Stimulated activated CD4-positive, alpha-beta T cell treated with anti-CD3 and anti-CD28 coated beads, TNF-alpha, amount 100 ng/mL, for 1 hour (primary cell): Measurements from ENCODE around the gene RCAN2.

Source experiments
- DNase-seq, 3 donors: peaks; one replicate each; pipeline ENCODE4 v3.0.0-alpha.2; 2020; ENCODE audit warnings: low read depth in 3 of 3, low spot score in 1 of 3

The RCAN2 gene

DNA sequence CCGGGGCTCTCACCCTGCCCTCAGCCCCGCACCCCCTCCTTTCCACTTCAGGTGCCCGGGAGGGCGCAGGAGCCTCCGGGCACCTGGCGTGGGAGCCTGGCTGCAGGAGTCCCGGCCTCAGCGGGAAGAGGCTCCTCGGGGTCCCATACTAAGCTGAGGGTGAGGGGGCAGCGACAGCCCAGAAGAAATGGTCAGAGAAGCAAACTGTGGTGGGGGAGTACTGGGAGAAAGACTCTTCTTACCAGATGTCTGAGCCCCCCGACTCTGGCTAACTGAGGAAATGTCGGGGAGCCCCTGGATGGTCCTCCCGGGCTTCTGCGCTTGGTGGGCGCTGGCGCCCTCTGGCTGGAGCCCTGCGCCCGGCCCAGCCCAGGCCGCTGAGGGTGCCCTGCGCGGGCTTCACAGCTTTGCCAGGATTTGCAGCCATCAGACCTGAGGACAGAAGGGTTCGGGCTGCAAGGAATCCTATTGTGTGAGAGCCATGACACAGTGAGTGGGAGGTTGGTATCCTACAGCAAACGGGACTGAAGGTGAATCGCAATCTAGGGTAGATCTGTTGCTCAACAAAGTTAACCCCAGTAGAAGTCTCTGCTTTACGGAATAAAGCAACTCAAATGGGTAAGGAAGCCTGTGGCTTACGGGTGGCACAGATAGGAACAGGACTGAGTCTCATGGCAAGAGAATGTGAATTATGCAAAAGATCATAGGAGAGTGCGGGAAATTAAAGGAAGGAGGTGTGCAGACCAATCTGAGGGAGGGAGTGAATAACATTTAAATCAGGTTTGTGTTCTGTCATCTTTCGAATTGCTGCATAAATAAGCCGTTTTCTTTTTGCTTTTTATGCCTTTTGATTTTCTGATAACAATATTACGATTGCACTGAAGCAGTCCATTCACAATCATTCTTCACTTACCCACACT lies 639 bp upstream of the RCAN2 start:
- peak in 1 of 3 donors; percentile 0 for DNase-seq

DNA sequence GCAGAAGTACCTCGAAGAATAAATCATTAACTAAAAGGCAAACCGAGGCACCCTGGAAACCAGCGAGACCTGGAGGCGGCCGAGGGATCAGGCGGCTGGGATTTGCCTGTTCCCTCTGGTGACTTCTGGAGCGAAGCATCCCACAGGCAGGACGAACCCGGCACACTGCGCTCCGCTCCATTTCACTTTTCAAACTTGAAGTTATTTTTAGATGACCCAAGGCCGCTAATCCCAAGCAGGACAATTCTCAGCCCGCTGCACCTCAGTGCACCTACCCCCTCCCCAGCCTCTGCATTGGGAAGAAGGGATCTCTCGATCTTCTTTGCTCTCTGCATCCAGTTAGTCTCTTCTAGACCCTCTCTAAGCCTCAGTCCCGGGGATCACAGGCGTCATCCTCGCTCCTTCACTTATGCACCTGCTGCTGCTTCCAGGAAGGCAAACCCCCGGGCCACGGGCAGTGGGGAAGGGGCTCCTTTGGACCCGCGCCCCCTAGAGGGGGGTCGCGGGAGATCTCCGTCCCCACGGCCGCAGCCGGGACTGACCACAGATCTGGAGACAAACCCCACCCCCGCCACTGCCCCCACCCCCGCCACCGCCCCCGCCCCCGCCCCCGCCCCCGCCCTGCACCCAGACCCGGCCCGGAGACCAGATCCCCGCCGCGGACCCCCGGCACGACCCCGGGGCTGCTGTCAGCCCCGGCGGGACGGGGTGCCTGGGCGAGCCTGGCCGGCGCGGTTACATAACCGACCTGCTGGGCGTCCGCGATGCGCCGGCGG lies 636 bp downstream of the RCAN2 start:
- no peak for DNase-seq

DNA sequence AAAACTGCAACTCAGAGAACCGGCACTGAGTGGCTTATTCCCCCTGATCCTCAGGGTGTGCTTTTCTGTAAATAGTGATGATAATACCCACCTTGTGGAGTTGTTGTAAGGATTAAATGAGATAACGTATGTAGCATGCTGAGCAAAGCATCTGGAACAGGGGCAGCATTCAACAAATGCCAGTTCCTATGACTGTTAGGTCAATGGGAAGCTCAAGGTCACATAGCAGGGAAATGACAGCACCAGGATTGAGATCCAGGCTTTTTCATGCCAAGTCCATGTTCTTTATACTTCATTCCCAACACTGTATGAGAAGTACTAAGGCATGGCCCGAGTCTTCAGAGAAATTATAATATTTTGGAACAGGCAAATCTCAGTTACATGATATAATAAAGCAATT lies 5.1 kb downstream of the RCAN2 start:
- no peak for DNase-seq

DNA sequence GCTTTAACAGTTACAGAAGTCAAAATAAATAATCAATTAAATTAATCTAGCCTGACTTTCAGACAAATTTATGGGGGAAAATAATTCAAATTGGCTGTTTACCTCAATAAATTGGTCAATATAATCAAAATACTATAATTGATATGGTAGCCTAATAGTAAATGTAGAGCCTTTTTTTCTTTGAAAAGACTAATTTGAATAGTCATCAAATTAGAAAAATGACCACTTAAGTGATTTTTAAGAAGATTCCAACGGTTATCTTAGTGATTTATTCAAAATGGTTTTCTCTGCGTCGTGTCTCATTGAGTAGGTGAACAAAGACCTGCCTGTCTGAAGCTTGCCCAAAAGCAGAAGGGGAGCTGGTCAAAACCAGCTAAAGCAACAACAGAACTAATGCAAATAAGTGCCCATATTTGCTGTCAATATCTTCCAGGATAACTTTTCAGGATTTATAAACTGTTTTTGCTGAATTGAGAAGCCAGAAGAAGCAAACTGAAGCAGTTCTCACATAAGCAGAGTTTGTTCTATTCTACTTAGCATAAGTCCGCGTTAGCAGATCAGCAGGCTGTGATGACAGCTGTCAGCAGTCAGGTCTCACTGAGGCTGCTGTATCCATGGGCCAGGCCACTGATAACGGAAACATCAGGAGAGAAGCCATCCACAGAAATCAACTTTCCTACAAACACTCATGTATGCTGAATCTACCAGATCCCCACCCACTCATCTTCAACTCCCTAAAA lies 7.0 kb downstream of the RCAN2 start:
- DNase-seq: no peak

DNA sequence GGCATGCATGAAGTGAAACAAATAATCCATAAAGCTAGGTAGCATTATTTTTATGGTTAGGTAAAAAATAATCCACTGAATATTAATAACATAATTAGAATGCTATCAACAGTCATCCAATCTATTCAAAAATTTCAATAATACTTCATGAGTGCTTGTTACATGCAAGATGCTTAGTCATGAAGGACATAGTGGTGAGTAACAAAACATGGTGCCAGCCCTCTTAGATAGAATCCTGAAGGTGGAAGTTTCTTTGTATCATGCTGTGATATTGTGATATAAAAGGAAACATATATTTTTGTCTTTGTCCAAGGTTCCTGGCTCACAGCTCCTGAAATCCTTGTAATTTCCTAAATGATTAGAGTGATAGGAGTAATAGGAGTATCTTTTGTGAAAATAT lies 14.9 kb downstream of the RCAN2 start:
- DNase-seq: no peak

DNA sequence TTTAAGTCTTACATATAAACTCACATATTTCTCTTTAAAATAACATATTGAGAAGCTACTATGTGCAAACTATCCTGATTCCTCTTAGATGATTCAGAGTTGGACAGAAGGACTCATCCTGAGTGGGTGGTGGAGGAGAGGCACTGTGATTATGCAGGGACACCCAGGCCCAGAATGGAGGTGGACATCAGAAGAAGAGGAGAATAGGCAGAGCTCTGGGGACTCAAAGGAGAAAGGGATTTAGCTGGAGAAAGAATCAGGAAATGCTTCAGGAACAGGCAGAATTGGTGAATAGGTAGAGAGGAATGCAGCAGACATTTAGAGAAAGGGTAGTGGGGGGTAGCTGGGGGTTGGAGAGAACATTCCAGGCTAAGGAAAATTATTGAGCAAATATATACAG lies 17.4 kb downstream of the RCAN2 start:
- DNase-seq: no peak

DNA sequence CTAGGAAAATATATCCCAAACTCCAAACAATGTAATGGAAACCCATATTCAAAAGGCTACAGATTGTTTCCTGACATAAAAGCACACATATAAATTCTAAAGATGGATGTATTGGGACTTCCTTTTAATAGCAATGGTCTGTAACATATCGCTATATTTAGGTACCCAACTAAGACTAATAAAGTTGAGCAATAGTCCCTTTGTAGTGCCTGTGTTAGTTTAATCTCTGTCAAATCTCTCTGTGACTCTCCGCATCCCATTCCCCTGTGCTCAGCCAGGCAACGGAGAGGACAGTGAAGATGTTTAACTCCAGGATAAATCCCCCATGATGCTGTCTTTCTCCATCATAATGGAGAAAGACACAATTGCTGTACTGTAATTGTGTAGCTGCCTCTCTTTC lies 19.0 kb downstream of the RCAN2 start:
- DNase-seq: no peak

DNA sequence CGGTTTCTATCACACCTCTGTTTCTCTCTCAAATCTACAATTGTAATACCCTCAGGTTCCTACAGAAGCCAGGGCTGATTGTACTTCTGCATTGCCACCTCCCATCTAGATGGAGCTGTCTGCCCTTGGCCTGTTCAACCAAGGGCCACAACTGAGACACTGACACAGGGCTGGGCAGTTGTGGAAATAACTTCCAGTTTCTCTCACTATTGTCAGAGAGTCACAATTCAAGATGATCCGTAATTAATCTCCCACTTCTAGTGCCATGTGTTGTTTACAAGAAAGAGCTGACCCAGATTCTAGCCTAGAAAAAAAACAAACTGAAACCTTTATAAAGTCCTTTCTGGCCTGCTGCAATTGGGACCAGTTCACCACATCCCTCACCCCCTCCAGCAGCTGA lies 22.2 kb downstream of the RCAN2 start:
- no peak for DNase-seq

DNA sequence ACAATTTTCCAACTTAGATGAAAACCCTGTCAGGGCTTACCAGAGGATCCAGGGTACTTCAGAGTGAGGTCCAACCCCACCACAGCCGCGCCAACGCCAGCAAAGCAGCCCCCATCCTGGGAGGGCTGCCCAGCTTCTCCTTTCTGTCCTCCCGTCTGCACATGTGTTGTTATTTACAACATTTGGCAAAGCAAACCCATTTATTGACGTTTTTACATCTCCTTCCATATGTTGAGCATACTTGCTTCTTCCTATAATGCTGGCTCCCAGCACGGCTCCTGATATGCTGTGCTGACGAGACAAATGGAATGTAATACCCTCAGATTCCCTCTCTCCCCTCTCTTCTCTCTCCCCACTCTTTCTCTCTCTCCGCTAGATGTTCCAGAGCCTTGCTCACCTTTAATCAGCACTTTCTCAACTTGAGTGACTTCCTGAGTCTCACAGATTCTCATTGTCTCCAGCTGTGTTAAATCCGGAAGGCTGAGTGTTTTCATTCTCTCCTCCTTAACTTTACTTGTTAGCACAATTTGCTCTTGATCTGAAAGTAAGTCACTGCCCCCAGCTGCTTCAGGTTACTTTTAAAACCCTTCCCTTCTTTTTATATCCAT lies 22.7 kb downstream of the RCAN2 start:
- DNase-seq: no peak

DNA sequence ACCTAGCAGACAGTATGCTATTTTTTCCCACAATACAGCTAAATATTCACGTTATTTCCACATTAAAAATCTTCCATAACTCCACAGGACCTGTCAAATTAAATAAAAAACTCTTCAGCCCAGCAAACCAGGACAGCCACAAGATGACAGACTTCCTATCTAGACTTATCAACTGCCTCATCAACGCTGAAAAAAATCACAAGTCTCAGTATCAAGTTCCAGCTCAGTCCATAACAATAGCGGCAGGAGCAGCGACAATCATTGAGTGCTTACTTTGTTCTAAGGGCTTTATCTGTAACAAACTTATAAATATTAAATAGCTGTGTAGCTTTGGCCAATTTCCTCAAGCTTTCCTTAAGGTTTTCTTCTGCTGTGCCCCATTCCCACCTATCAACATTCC lies 24.7 kb downstream of the RCAN2 start:
- no peak for DNase-seq

DNA sequence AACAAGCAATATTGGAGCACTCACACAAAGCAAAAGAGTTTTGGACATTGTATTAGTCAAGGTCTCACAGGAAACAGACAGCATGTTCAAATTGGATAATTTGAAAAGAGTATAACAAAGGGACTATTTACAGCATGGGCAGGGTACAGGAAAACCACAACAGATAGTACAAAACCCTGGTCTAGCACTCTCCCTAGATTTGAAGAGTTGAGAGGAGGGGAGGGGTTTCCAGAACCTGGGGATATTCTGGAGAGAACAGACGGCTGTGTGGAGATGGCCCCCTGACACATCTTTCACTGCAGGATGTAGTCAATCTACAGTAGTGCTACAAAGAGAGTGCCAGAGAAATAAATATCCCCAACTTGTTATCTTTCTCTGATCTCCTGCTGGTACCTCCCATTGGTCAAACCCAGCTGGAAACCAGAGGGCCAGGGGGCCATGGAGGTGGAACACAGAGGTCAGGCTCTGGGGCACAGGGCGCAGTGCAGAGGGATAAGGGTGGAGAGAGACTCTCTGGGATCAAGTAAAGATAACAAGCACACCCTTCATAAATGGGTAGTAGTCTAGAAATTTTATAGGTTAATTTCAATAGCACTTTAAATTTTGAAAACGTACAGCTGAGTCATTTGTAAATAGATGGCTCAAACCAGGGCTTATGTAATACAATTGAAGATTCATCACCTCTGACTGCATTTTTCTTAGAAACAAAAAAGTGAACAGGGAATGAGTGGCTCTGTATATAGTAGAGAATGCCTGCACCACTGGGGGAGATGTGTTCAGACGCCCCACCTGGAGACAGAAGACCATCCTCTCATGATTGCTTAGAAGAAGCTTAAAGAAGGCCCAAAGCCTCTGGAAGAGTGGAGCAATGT lies 25.7 kb downstream of the RCAN2 start:
- no peak for DNase-seq

DNA sequence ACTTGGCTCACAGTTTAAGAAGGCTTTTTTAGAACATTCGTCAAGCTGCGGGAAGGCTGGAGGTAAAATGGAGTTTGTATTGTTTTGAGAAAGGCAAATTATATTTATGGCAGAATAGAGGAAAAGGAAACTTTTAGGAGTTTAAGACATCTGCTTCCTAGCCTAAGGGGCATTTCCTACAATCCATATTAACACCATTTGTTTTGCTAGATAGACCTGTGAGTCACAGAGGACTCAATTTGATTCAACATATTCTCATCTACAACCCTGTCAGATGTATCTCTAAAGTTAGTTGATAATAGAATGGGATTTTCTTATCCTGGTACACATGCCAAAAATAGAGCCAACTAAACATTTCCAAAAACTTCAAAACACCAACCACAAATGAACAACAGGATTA lies 35.0 kb downstream of the RCAN2 start:
- no peak for DNase-seq

DNA sequence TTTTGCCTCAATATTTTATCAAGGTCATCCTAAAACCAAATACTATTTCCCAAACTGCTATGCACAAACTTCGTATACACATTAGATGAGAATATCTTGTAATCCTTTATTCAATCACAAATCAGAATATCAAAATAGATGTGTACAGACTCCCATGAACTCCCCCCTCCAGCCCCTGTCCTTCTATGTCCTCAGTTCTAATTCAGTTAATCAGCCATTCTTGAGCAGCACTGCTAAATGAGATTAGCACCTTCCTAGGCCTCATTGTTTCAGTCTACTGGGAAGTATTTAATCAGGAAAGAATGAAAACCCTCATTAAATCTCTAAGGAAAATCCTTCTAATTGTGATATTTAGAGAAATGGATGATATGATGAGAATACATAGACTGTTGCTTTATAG lies 36.6 kb downstream of the RCAN2 start:
- DNase-seq: no peak

DNA sequence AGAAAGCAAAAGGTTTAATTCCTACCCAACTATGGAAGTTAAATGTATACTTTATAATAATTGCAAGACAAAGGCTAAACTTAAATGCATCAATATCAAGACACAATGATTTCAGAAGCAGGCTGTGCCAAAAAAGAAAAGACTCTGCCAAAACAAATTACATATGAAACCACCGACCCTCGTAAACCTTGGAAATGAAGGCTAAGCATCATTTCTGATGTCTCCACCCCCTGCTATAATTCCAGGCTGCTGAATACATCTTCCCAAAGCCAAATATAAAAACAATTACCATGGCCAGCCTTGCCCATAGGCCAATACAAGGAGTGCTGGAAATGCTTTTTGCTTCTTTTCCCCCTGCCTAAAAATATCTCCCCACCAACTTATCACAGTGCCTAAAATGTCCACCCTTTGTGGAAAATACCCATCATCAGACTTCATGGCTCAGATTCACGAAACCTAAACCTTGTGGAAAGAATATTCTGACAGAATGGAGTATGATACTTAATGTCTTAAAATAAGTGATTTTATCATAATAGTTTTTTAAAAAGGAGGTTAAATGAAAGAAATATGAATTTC lies 37.4 kb downstream of the RCAN2 start:
- DNase-seq: no peak

DNA sequence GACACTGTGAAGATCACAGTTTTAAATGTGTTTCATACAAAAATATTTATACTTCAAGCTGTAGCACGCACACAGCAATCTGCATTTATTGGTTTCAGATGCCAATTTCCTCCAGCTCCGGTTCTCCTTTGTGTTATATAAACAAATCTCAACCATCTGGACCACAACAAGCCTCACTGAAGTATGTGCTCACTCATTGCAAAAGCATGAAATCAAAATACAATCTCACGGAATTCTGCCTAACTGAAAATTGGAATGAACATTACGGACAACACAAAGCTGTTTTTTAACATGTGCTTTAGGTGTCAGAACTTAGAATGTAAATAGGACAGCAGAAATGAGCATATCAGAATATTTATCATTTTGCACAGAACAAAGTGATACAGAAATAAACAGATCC lies 38.0 kb downstream of the RCAN2 start:
- DNase-seq: no peak

DNA sequence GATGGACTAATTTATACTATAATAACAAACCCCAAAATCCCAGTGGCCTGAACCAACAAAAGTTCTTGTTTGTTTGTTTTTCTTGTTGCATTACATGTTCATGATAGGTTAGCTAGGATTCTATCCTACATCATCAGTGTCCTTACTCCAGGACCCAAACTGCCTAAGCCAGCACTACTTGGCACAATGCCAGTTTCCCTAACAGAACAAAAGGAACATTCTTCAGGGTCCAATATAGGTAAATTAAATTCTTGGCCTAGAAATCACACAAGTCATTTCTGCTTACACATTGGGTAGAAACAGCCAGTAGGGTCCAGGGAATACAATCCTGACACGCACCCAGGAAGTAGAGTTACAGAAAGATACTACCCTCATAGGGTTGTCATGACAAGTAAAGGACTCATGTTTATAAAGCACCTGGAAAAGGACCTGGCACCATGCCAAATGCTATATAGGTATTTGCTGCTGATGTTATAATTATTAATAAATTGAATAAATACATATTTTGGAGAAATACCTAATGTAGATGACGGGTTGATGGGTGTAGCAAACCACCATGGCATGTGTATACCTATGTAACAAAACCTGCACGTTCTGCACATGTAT lies 38.8 kb downstream of the RCAN2 start:
- no peak for DNase-seq

DNA sequence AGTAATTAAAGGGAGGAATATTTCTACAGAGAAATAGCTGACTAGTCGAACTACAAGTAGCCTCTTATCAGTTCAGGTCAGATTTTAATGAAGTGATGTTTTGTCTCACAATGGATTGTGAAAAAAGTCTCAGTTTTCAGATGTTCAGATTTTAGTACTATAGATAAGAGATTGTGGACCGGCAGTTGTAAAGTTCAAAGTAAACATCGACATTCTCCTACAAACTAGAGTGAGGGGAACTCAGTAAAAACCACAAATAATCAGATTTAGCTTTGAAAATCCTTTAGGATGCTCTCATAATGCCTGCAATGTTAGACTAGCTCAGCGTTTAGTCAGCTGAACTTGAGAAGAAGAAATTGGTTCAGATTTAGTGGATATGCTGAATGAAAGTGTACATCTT lies 39.9 kb downstream of the RCAN2 start:
- DNase-seq: no peak

DNA sequence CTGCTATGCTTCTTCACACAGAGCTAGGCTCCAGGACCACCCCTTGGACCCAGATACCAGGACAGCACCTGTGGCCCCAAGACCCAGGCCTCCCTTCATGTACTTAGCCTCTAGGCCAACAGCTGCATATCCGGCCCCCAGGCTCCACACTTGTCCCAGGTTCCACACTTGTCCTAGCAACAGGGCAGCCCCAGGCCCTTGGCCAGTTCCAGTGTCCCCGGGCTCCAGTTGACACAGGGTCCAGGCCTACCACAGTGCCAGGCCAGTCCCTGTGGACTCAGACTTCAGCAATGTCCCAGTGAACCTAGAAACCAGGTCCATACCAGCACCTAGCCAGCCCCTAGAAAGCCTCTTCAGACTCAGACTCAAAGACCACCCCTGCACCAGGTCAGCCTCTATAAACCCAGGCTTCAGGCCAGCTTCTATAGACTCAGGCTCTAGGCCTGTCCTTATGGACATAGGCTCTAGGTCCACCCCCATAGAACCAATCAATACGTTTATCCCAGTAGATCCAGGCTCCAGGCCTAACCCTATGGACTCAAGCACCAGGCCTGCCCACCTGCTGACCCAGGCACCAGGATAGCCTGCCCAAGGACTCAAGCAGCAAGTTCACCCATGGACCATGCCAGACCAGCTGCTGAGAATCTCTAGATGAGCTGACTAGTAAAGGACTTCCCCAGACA lies 46.3 kb downstream of the RCAN2 start:
- no peak for DNase-seq

DNA sequence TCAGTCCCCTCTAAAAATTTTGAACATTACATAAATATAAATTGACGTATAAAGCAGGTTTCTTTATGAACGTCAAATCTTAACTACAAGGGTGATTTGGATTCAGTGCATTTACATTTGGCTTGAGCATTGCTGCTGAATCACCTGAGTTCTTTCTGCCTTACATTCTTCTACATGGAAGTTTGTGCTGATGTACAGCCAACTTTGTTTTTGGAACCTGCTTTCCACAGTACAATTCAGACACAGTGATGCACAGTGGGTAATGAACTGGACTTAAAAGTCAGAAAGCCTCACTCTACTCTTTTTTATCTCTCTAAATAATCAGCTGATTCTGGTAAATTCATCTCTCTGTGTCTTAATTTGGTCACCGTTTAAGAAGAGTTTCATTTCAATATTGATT lies 47.6 kb downstream of the RCAN2 start:
- DNase-seq: no peak
